IMR-90 (cell line): Measurements from ENCODE around the gene PLCB4.
A peak's percentile ranks its signal among the peaks of the same experiment; 100 is the strongest.

Experiments
- BHLHE40 ChIP-seq: fragments of 150-350 bp; IDR thresholded peaks from 2 replicates; pipeline ENCODE4 v1.6.1; 2016; ENCODE audit warnings: mild to moderate bottlenecking, low read depth, low read length
- CEBPB ChIP-seq: IDR thresholded peaks from 2 replicates; pipeline ENCODE4 v1.6.1; 2012; ENCODE audit warnings: low read depth, low read length, improper control_type of control experiment
- ELK1 ChIP-seq: fragments of 150-350 bp; IDR thresholded peaks from 2 replicates; pipeline ENCODE4 v1.6.1; 2016; ENCODE audit warnings: low read depth, mild to moderate bottlenecking, low read length, moderate library complexity, borderline replicate concordance
- FOS ChIP-seq: fragments of 150-350 bp; IDR thresholded peaks from 2 replicates; pipeline ENCODE4 v1.6.1; 2016; ENCODE audit warnings: low read depth, low read length
- MAZ ChIP-seq: IDR thresholded peaks from 2 replicates; pipeline ENCODE4 v1.6.1; 2012; ENCODE audit warnings: low read depth, mild to moderate bottlenecking, low read length, improper control_type of control experiment, moderate library complexity, borderline replicate concordance
- MXI1 ChIP-seq: IDR thresholded peaks from 2 replicates; pipeline ENCODE4 v1.6.1; 2012; ENCODE audit warnings: low read depth, mild to moderate bottlenecking, low read length, moderate library complexity, borderline replicate concordance
- NFE2L2 ChIP-seq: fragments of 150-350 bp; IDR thresholded peaks from 2 replicates; pipeline ENCODE4 v1.6.1; 2016; ENCODE audit warnings: low read depth, mild to moderate bottlenecking, low read length
- POLR2A ChIP-seq: IDR thresholded peaks from 2 replicates; pipeline ENCODE4 v1.6.1; 2012; ENCODE audit warnings: mild to moderate bottlenecking, low read depth, low read length
- RAD21 ChIP-seq: IDR thresholded peaks from 2 replicates; pipeline ENCODE4 v1.6.1; 2012; ENCODE audit warnings: low read length, improper control_type of control experiment
- RCOR1 ChIP-seq: IDR thresholded peaks from 2 replicates; pipeline ENCODE4 v1.6.1; 2012; ENCODE audit warnings: mild to moderate bottlenecking, low read length, improper control_type of control experiment; ENCODE audit not compliant: insufficient replicate concordance
- RFX5 ChIP-seq: IDR thresholded peaks from 2 replicates; pipeline ENCODE4 v1.8.0; 2012; ENCODE audit warnings: low read depth, mild to moderate bottlenecking, low read length, moderate library complexity
- TF ChIP-seq, protein P1 (sequence below): conservative IDR thresholded peaks from 2 replicates; pipeline ENCODE4 v1.5.1; 2012; ENCODE audit warnings: mild to moderate bottlenecking, low read depth, low read length, improper control_type of control experiment

GRCh38 chr20:9417665-9418064, 348.8 kb downstream of the PLCB4 start:
- no peak for TF ChIP-seq RAD21
- TF ChIP-seq, protein P1, sequence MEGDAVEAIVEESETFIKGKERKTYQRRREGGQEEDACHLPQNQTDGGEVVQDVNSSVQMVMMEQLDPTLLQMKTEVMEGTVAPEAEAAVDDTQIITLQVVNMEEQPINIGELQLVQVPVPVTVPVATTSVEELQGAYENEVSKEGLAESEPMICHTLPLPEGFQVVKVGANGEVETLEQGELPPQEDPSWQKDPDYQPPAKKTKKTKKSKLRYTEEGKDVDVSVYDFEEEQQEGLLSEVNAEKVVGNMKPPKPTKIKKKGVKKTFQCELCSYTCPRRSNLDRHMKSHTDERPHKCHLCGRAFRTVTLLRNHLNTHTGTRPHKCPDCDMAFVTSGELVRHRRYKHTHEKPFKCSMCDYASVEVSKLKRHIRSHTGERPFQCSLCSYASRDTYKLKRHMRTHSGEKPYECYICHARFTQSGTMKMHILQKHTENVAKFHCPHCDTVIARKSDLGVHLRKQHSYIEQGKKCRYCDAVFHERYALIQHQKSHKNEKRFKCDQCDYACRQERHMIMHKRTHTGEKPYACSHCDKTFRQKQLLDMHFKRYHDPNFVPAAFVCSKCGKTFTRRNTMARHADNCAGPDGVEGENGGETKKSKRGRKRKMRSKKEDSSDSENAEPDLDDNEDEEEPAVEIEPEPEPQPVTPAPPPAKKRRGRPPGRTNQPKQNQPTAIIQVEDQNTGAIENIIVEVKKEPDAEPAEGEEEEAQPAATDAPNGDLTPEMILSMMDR: no peak
- TF ChIP-seq RCOR1: no peak
- no peak for TF ChIP-seq ELK1
- TF ChIP-seq CEBPB: no peak
- TF ChIP-seq BHLHE40: no peak
- peak; percentile 67 for TF ChIP-seq FOS
- TF ChIP-seq POLR2A: no peak
- no peak for TF ChIP-seq MAZ
- TF ChIP-seq RFX5: no peak
- TF ChIP-seq MXI1: no peak
- TF ChIP-seq NFE2L2: no peak
